Mesendoderm (in vitro differentiated cells): ENCODE results near the gene GSTO2.

Experiments
- DNase-seq: peaks from one replicate; pipeline ENCODE4 v3.0.0; 2013
- H2AK5ac ChIP-seq: 2 replicates; pipeline ENCODE4 v1.6.1; 2013; ENCODE audit warnings: low read length, inconsistent platforms
- H2BK120ac ChIP-seq: 2 replicates; pipeline ENCODE4 v1.6.1; 2013; ENCODE audit warnings: low read depth, mild to moderate bottlenecking, low read length, moderate library complexity, mixed read lengths
- H2BK15ac ChIP-seq: replicated peaks from 2 replicates; pipeline ENCODE4 v1.6.1; 2013; ENCODE audit warnings: low read depth, mild to moderate bottlenecking, moderate library complexity
- H2BK5ac ChIP-seq: 2 replicates; pipeline ENCODE4 v1.6.1; 2013; ENCODE audit warnings: low read length, inconsistent platforms
- H3K18ac ChIP-seq: 2 replicates; pipeline ENCODE4 v1.6.1; 2013; ENCODE audit warnings: mild to moderate bottlenecking, low read length, mixed read lengths
- H3K23ac ChIP-seq: one replicate; pipeline ENCODE4 v1.6.1; 2013; ENCODE audit warnings: low read length
- H3K27ac ChIP-seq: 2 replicates; pipeline ENCODE4 v1.5.1; 2013; ENCODE audit warnings: low read depth, mild to moderate bottlenecking, inconsistent platforms, low read length, moderate library complexity
- H3K27me3 ChIP-seq: 2 replicates; pipeline ENCODE4 v1.6.1; 2013; ENCODE audit warnings: low read length, control low read depth, mild to moderate bottlenecking, inconsistent platforms; ENCODE audit not compliant: insufficient read depth, poor library complexity
- H3K36me3 ChIP-seq: 2 replicates; pipeline ENCODE4 v1.6.1; 2013; ENCODE audit warnings: low read length, inconsistent platforms; ENCODE audit not compliant: control insufficient read depth, insufficient read depth
- H3K4ac ChIP-seq: one replicate; pipeline ENCODE4 v1.6.1; 2013; ENCODE audit warnings: low read depth, mild to moderate bottlenecking, low read length, moderate library complexity
- H3K4me1 ChIP-seq: 2 replicates; pipeline ENCODE4 v1.6.1; 2013; ENCODE audit warnings: low read depth, low read length, inconsistent platforms; ENCODE audit not compliant: control insufficient read depth
- H3K4me2 ChIP-seq: 2 replicates; pipeline ENCODE4 v1.6.1; 2013; ENCODE audit warnings: low read length
- H3K4me3 ChIP-seq: 2 replicates; pipeline ENCODE4 v1.5.1; 2013; ENCODE audit warnings: mild to moderate bottlenecking, low read length
- H3K56ac ChIP-seq: one replicate; pipeline ENCODE4 v1.6.1; 2013; ENCODE audit warnings: low read length
- H3K79me1 ChIP-seq: 2 replicates; pipeline ENCODE4 v1.6.1; 2013; ENCODE audit warnings: low read length, inconsistent platforms
- H3K79me2 ChIP-seq: 2 replicates; pipeline ENCODE4 v1.6.1; 2013; ENCODE audit warnings: mild to moderate bottlenecking, low read length; ENCODE audit not compliant: control insufficient read depth, insufficient read depth
- H3K9ac ChIP-seq: 2 replicates; pipeline ENCODE4 v1.6.1; 2013; ENCODE audit warnings: low read length, inconsistent platforms
- H4K5ac ChIP-seq: one replicate; pipeline ENCODE4 v1.6.1; 2013; ENCODE audit warnings: low read length
- H4K8ac ChIP-seq: one replicate; pipeline ENCODE4 v1.6.1; 2013; ENCODE audit warnings: low read depth, mild to moderate bottlenecking, control low read depth, low read length, moderate library complexity
- WGBS: extraction: QIAGEN DNeasy Blood & Tissue Kit; methylation state at CpG from one replicate; pipeline ENCODE4 v1.1.7; 2013; ENCODE audit warnings: low lambda C conversion rate, missing lambda C conversion rate; ENCODE audit not compliant: insufficient coverage; ENCODE audit errors: extremely low coverage; 5-methylcytosine and 5-hydroxymethylcytosine counted together

Gene GSTO2

GRCh38 chr10:104342941-104343411 lies 74.0 kb downstream of the GSTO2 start:
- no peak overlapping the region for H4K8ac ChIP-seq
- no peak overlapping the region for H2BK5ac ChIP-seq
- H4K5ac ChIP-seq, result no peak overlapping the region
- no peaks in the 10 kb centered on the region for H3K27me3 ChIP-seq
- no peak overlapping the region for H2BK15ac ChIP-seq
- no peaks in the 10 kb centered on the region for H3K79me1 ChIP-seq
- peak; percentile 71 for DNase-seq
- peaks cover 15% of the 10 kb centered on the region for H3K4me1 ChIP-seq
- H3K79me2 ChIP-seq, result no peaks in the 10 kb centered on the region
- no peaks in the 10 kb centered on the region for H3K36me3 ChIP-seq
- H3K27ac ChIP-seq, result no peak overlapping the region
- no peak overlapping the region for H3K18ac ChIP-seq
- H3K4me2 ChIP-seq, result no peak overlapping the region
- no peak overlapping the region for H2BK120ac ChIP-seq
- no peak overlapping the region for H3K4me3 ChIP-seq
- WGBS, result no CpG with 5 or more reads among the region's 3 CpGs
- peak overlapping the region; percentile 11 for H3K9ac ChIP-seq
- H3K4ac ChIP-seq, result no peak overlapping the region
- no peak overlapping the region for H2AK5ac ChIP-seq
- H3K56ac ChIP-seq, result no peak overlapping the region
- no peak overlapping the region for H3K23ac ChIP-seq

GRCh38 chr10:104344219-104344618 lies 75.2 kb downstream of the GSTO2 start:
- DNase-seq, result no peak
- H3K18ac ChIP-seq, result no peak overlapping the region
- no peaks in the 10 kb centered on the region for H3K79me2 ChIP-seq
- no peak overlapping the region for H3K4me2 ChIP-seq
- no peaks in the 10 kb centered on the region for H3K36me3 ChIP-seq
- no peak overlapping the region for H4K8ac ChIP-seq
- no peak overlapping the region for H2AK5ac ChIP-seq
- no CpG with 5 or more reads among the region's 1 CpG for WGBS
- no peak overlapping the region for H3K4ac ChIP-seq
- H3K27me3 ChIP-seq, result no peaks in the 10 kb centered on the region
- no peak overlapping the region for H2BK120ac ChIP-seq
- H3K56ac ChIP-seq, result no peak overlapping the region
- no peak overlapping the region for H3K9ac ChIP-seq
- no peak overlapping the region for H2BK5ac ChIP-seq
- H4K5ac ChIP-seq, result no peak overlapping the region
- no peak overlapping the region for H3K27ac ChIP-seq
- H3K23ac ChIP-seq, result no peak overlapping the region
- H3K4me3 ChIP-seq, result no peak overlapping the region
- H3K79me1 ChIP-seq, result no peaks in the 10 kb centered on the region
- peaks cover 15% of the 10 kb centered on the region for H3K4me1 ChIP-seq
- H2BK15ac ChIP-seq, result no peak overlapping the region

GRCh38 chr10:104345515-104345914 lies 76.5 kb downstream of the GSTO2 start:
- Histone ChIP-seq H4K5ac (no peak overlapping the region), H3K27me3 (no peaks in the 10 kb centered on the region), H3K56ac (no peak overlapping the region), H3K4me3 (no peak overlapping the region), H3K4me1 (peaks cover 8% of the 10 kb centered on the region), H3K23ac (no peak overlapping the region), H3K79me2 (no peaks in the 10 kb centered on the region), H2BK5ac (no peak overlapping the region), H3K18ac (no peak overlapping the region), H2BK15ac (no peak overlapping the region), H3K79me1 (no peaks in the 10 kb centered on the region), H4K8ac (no peak overlapping the region), H2AK5ac (no peak overlapping the region), H3K36me3 (no peaks in the 10 kb centered on the region), H3K9ac (no peak overlapping the region), H3K4ac (no peak overlapping the region), H2BK120ac (no peak overlapping the region), H3K27ac (no peak overlapping the region), H3K4me2 (no peak overlapping the region)
- no peak for DNase-seq

GRCh38 chr10:104345941-104346340 lies 77.0 kb downstream of the GSTO2 start:
- H3K4me3 ChIP-seq, result no peak overlapping the region
- no peak overlapping the region for H3K4ac ChIP-seq
- no peaks in the 10 kb centered on the region for H3K79me1 ChIP-seq
- H2BK15ac ChIP-seq, result no peak overlapping the region
- no peaks in the 10 kb centered on the region for H3K79me2 ChIP-seq
- H3K56ac ChIP-seq, result no peak overlapping the region
- H3K36me3 ChIP-seq, result no peaks in the 10 kb centered on the region
- H3K27ac ChIP-seq, result no peak overlapping the region
- H4K8ac ChIP-seq, result no peak overlapping the region
- H3K27me3 ChIP-seq, result no peaks in the 10 kb centered on the region
- no peak overlapping the region for H4K5ac ChIP-seq
- no peak overlapping the region for H3K9ac ChIP-seq
- peaks cover 8% of the 10 kb centered on the region for H3K4me1 ChIP-seq
- no peak for DNase-seq
- no peak overlapping the region for H2AK5ac ChIP-seq
- WGBS, result no CpG with 5 or more reads among the region's 4 CpGs
- no peak overlapping the region for H3K4me2 ChIP-seq
- H3K23ac ChIP-seq, result no peak overlapping the region
- H3K18ac ChIP-seq, result no peak overlapping the region
- no peak overlapping the region for H2BK120ac ChIP-seq
- no peak overlapping the region for H2BK5ac ChIP-seq

- Histone ChIP-seq H2BK15ac (no peak overlapping the region), H3K79me2 (no peaks in the 10 kb centered on the region), H3K79me1 (no peaks in the 10 kb centered on the region), H3K4me1 (peaks cover 8% of the 10 kb centered on the region), H4K8ac (no peak overlapping the region), H3K23ac (no peak overlapping the region), H3K4ac (no peak overlapping the region), H3K56ac (no peak overlapping the region), H3K36me3 (no peaks in the 10 kb centered on the region), H3K9ac (no peak overlapping the region), H2AK5ac (no peak overlapping the region), H3K4me3 (no peak overlapping the region), H3K18ac (no peak overlapping the region), H3K27me3 (no peaks in the 10 kb centered on the region), H4K5ac (no peak overlapping the region), H3K27ac (no peak overlapping the region), H2BK5ac (no peak overlapping the region), H2BK120ac (no peak overlapping the region), H3K4me2 (no peak overlapping the region)
- DNase-seq, result no peak
- no CpG with 5 or more reads among the region's 4 CpGs for WGBS
These were observed 78.5 kb downstream of the GSTO2 start for GRCh38 chr10:104347295-104348045.

- Histone ChIP-seq H3K23ac (no peak overlapping the region), H2BK15ac (no peak overlapping the region), H2BK5ac (peak overlapping the region; percentile 42), H3K79me2 (no peaks in the 10 kb centered on the region), H3K56ac (no peak overlapping the region), H2AK5ac (peak overlapping the region; percentile 80), H3K9ac (no peak overlapping the region), H3K4me3 (no peak overlapping the region), H3K27me3 (no peaks in the 10 kb centered on the region), H3K27ac (no peak overlapping the region), H3K4me2 (no peak overlapping the region), H3K4ac (peak overlapping the region; percentile 24), H3K79me1 (no peaks in the 10 kb centered on the region), H4K8ac (no peak overlapping the region), H3K4me1 (peaks cover 3% of the 10 kb centered on the region), H3K36me3 (no peaks in the 10 kb centered on the region), H2BK120ac (no peak overlapping the region), H4K5ac (no peak overlapping the region), H3K18ac (no peak overlapping the region)
- DNase-seq, result no peak
- no CpG with 5 or more reads among the region's 2 CpGs for WGBS
These were observed 79.6 kb downstream of the GSTO2 start for GRCh38 chr10:104348601-104349000.
